ENCODE measurements around the gene LRRC36.

DNA sequence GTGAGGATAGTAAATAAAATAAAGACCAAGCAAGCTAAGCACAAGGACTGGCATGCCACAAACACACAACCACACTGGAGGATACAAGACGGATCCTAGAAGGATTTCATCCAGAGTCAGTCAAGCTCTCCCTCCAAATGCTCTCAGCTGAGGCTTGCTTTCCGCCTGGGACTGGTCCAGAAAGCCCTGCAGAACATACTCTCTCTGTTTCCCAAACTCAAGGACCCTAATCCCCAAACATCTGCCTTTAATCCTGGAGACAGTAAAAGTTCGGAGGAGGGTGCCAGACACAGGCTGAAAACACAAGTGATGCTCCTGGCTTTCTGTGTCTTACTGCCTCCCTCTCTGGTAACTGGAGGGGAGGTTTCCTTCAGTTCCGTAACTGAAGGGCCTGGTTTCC is 99.0 kb downstream of the LRRC36 start:
- TF ChIP-seq, protein P1, sequence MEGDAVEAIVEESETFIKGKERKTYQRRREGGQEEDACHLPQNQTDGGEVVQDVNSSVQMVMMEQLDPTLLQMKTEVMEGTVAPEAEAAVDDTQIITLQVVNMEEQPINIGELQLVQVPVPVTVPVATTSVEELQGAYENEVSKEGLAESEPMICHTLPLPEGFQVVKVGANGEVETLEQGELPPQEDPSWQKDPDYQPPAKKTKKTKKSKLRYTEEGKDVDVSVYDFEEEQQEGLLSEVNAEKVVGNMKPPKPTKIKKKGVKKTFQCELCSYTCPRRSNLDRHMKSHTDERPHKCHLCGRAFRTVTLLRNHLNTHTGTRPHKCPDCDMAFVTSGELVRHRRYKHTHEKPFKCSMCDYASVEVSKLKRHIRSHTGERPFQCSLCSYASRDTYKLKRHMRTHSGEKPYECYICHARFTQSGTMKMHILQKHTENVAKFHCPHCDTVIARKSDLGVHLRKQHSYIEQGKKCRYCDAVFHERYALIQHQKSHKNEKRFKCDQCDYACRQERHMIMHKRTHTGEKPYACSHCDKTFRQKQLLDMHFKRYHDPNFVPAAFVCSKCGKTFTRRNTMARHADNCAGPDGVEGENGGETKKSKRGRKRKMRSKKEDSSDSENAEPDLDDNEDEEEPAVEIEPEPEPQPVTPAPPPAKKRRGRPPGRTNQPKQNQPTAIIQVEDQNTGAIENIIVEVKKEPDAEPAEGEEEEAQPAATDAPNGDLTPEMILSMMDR (IDR thresholded peaks at IDR 0.05 in 8 of 11, conservative IDR thresholded peaks at IDR 0.05 in 3 of 11) = no peak
- no peak for TF ChIP-seq POLR2A (IDR thresholded peaks at IDR 0.05)
- no peak for TF ChIP-seq POLR2AphosphoS5 (IDR thresholded peaks at IDR 0.05)
